NCI-H1048 (cell line): ENCODE results near the gene POU3F3.

Source experiments
- DNase-seq: peaks from one replicate; lab custom pipeline; 2025; lab: John Stamatoyannopoulos, UW

Gene POU3F3

DNA sequence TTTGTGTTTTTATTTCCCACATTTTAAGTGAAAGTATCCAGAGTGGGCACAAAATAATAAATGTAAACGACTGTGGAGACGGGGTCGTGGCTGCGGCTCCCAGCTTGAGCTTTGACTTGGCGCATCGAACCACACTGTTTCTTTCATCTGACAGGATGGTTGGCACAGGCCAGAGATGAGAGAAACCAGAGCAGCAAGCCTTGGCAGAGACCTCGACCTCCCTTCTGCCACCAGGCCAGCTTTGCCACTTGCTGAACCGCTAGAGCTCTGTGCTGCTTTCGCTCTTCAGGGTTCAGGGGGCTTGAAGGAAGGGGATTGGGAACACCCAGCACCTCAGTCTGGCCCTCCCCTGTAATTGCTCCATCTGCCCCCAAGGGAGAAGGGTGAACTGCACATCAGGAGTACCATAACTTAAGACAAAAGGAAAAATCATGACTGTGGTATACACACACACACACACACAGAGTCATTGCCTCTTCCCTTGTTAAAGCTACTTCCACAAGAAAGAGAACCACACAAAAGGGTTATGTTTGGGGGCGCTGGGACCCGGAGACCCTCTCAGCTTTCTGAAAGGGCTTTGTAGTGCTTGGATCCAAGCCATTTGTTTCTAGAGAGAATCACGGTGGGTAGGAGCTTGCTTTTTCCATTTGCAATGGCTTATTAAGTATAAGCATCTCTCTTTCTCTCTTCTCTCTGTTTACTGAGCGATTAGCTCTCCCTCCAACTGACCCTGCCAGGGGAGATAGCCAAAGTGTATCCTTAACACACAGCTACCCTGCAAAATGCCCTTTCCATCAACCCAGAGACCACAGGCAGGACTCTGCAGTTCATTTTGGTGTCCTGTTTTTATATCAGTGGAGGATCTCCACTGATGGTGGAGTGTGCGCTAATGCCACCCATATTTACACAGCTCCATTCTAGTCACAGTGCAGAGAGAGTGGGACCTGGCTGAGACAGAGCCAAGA lies 23.0 kb downstream of the POU3F3 start:
- DNase-seq, result no peak

DNA sequence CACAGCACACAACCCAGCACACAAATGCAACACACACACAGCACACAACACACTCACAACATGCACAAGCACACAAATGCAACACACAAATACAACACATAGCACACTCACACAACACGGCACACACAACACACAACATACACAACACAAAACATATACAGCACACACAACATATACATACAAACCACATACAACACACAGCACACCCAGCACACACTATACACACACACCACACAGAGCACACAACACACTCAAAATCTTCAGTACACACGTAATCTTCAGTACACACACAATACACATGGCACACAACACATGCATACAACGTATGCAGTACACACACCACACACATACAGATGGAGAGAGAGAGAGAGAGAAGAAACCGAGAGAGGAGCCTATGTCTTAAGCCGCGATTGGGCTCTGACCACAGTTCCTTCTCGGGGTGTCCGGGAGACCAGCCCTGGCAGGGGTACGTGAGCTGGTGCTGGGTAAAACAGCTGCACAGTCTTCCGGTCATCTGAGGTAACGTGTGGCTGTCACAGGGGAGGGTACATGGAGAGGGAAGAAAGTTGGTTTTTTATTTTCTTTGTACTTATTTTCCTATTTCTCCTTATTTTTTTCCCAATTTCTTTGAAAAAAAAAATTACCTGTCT lies 25.1 kb downstream of the POU3F3 start:
- no peak for DNase-seq

DNA sequence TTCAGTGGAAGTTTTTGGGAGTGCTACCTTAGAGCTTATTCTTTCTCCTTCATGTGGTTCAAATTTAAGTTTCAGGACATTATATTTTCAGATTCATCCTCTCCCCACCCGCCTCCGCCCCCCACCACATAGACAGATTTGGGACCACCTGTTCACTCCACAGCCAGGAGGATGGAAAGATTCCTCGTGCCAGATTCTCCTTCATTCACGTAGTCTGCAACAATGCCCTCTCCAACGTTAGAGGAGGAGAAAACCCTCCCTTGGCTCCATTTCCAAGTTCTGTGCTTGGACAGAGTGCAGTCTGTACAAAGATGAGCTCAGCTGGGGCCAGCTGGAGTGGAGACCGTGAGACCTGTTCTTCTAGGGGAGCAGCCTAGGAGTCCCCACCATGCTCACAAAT lies 26.2 kb downstream of the POU3F3 start:
- no peak for DNase-seq

DNA sequence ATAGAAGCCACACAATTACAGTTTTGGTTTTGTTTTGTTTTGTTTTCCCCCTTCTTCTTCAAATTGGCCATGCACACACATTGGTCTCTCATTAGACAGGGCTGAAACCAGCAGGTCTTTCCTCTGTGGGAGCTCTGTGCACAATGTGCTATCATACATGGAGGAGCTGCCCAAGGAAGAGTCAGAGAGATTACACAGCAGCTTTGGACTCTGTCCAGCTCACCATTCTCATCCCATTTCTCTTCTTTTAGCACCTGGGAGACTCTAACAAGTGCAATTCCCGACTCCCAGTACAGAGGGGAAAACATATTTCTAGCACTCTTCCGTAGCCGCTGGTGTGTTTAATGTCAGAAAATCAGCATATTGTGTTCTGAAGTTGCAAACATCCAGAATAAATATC lies 29.4 kb downstream of the POU3F3 start:
- no peak for DNase-seq

DNA sequence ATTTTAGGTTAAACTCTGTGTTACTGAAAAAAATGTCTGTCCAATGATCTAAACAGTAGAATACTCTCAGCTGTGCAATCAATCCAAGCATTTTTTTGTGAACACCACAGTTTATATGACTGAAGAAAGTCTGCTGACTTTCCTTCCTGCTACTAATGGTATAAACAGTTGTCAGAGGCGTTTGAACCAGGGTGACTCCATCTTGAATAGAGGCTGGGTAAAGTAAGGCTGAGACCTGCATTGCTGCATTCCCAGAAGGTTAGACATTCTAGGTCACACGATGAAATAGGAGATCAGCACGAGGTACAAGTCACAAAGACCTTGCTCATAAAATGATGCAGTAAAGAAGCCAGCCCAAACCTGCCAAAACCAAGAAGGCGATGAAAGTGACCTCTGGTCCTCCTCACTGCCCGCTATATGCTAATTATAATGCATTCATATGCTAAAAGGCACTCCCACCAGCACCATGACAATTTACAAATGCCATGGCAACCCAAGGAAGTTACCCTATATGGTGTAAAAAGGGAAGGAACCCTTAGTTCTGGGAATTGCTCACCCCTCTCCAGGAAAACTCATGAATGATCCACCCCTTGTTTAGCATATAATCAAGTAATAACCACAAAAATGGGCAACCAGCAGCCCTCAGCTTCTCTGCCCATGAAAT lies 31.3 kb downstream of the POU3F3 start:
- no peak for DNase-seq

DNA sequence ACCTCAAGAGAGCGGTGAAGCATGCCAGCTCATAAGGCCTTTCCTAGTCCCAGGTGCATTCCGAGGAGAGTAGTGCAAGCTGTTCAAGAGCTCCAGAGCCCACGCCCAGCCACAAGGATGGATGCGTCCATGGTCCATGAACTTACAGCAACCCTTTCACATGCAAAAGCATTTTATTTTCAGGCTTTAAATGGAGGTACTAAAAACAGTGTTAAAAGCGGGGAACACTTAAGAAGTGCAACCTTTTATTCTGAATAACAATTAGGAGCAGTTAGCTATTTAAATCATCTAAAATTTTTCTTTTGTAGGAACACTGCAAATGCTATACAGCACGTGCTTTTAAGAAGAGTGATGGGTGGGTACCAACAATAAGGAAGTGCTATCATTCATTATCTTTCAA lies 33.8 kb downstream of the POU3F3 start:
- DNase-seq, result no peak

DNA sequence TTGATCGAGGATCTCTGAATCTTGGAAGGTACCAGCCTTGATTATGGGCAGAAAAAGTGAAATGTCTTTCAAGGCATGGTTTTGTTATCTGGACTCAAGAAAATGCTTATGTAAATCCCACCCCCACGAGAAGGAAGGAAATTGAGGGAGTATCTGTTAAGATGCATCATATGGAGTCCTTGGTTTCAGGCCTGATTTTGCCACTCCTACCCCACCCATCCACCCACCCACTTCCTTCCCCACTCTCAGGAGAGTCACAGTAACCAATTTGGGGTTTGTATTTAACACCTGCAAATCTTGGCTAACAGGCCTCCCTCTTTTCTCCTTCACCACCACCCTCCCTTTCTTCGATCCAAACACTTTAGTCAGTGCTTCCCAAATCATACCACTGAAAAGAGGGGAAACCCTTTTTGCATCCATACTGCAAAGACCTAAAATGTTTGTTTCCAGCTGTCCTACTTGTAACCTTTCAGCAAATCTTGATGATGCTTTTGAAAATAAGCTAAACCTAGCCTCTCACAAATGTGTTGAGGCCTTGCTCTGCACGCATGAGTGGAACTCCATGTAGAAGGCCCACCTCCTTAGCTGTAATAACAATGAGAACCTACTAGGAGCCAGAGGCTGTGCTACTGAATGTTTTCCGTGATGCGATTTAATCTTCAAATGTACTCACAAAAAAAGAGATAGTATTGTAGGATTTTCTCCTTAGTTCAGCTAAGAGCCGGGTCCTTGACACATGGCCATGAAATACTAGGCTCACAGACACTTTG lies 34.8 kb downstream of the POU3F3 start:
- DNase-seq, result no peak

DNA sequence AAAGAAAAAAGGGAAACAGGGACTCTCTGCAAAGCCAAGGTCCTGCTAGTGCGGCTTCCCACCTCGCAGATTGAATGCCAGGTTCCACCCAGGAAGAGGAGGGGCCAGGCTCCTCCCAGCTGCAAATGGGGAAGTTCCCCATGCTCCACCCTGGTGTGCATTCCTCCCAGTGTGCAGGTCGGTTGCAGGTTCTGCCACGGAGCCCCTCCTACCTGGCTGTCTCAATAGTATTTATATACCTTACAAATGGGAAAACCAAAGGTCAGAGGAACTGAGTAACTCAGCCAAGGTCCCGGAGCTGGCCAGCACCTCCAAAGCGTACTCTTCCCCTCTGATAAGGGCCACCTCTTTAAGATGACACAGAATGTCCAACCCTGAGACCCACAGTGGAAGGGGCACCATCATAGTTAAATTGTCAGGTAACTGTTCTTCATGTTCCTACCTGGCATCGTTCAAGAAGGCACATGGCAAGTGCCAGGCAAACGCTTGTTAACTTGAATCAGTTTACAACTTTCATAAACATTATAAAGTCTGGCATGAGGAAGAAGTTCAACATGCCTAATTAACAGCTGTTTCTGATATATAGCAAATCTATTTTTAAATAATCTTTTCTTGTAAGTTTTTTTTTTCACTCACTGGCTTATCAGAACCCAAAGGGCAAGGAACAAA lies 35.5 kb downstream of the POU3F3 start:
- no peak for DNase-seq

DNA sequence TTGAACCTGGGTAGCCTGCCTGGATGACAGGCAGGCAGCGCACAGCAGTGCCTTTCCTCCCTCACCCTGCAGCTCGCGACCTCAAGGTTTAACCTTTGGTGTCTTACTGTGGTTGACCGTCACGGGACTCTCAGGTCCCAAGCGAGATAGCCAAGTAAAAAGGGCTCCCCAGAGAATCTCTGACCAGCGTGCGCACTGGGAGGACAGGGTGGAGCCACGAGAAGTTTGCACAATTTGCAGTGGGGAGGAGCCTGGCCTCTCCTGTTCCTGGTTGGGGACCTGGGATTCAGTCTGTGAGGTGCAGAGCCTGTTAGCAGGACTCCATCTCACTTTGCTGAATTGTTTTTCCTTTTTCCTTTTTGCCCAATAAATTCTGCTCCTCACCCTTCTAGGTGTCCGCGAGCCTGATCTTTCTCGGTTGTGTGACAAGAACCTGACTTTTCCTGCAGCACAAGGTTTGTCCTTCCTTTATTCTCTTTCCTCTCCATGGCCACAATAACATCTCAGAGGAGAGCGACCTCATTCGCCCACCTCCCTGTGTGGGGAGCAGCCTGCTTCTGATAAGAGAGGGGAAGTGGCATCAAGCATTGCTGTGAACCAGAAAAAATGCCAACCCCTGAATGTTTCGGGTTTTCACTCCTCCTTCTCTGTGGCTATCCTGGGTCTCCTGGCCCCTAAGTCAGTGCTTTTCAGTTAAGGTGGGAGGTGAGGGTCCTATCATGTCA lies 36.2 kb downstream of the POU3F3 start:
- DNase-seq, result no peak

DNA sequence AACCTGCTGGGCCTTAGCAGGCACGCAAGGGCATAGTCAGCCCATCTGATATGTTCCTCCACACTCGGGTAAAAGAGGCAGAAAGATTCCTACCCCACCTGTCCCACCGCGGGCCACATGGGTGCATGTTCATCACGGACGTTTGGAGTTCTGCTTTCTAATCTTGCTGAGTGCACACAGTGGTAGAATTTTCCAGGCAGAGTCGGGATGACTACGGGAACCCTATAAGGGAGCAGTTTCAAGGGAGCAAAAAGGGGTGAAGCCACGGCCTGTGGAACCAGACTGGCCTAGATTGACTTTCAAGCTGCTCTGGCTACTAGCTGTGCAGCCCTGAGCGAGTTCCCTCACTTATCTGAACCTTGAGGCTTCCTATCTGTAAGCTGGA lies 36.8 kb downstream of the POU3F3 start:
- DNase-seq, result no peak

DNA sequence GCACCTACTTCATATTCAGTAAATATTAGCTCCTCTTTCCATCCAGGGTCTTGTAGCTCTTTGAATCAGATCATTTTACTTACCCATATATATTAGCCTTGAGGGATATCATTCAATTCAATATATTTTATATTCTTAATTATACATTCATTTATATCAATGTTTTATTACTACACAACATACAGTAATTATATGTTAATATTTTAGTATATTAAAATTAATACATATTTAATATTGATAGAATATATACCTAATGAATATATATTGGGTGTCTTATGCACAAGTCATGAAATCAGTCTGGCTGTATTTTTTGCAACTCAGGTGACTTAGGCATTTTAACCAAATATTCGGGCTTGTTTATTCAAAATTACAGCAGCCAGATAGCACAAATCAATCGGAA lies 37.2 kb downstream of the POU3F3 start:
- no peak for DNase-seq

DNA sequence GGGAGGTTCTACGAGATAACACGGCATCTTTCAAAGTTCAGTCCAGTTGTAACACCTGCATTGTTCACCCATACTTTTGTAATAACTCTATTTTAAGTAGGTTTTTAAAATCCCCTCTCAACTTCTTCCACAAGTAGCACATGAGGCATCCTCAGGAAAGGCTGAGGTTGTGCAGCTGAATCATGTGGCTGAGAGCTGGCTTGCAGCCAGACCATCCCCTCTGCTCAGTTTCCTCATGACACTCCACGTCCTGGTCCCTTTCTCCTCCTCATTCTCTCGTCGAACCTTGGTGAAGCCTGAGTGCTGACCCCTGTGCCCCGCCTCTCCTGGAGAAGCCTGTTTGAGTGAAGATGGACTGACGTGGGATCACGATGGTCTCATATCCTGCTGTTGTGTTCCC lies 42.5 kb downstream of the POU3F3 start:
- DNase-seq, result no peak

DNA sequence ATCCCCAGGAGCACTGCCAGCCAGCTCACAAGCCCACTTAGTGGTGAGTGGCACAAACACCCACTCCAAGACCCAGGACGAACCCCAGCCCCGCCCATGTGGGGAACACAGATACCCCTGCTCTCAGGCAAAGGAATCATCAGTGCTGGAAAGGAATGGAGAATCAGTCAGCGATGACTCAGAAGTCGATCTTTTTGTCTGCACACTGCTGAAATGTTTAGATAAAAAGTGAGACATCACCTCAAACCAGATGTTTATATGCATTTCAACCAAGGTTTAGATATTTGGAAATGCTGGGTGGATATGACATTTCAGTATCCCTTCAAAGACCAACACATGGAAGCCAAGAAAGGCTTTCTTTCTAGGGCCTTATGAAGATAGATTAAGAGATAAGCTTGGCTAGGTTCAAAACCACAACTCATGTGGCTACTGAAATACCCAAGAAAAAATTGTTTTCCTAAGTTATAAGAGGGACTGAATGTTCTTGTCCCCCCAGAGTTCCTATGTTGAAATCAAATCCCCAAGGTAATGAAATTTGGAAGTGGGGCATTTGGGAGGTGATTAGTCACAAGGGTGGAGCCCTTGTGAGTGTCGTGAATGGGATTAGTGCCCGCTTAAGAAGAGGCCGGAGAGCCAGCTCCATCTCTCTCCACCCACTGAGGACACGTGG lies 43.7 kb downstream of the POU3F3 start:
- no peak for DNase-seq

DNA sequence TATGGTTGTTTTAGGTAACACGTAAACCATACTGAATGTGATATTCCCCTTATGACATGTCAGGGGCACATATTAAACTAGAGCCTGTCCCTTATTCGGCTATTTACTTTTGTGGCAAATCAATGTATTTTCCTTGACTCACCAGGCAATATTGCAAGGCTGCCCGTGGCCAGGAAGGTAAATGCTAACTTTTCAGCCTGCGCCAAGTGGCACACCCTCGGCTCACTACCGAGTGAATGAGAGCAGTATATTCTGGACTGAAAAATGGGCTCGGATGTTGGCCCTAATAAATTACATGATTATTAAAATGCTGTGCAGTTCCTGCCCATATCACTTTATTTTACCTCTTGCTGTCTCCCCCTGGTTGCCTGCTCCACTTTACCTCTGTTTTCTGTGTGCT lies 46.7 kb downstream of the POU3F3 start:
- DNase-seq, result no peak

DNA sequence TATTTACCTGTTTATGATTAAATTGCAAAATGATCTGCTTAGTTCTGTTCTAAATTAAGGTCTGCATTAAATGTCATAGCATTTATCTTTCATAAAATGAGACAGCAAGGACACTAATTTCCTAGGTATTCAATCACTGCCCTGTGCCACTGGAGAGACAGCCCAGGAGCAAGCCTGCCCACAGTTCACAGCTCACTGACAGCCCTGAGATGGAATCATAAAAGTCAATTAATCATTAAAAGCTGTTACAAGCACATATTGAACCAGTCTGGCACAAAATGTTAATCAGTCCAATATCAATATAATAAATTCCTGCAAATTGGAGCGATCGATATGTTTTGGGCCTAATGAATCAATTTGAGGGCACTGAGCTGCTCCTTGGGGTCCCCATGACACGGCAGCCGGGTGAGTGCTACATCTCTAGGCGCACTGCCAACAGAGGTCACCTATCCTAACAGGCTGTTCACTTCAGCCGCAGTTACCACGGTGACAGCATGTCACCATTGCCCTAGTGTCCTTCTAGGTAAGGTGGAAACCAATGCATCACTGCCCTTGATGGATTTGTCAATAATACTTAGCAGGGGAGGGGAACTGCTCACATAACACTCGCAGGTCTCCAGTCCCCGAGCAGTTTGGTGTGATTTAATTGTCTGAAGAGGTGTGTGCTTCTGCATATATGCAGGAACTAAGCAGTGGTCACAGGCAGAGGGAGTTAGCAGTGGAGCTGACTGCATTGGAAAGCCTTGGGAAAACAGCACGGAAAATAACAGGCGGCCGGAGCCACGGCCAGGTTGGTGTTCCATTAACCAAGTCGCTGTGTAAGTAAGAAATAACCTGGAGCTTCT lies 47.3 kb downstream of the POU3F3 start:
- DNase-seq, result no peak

DNA sequence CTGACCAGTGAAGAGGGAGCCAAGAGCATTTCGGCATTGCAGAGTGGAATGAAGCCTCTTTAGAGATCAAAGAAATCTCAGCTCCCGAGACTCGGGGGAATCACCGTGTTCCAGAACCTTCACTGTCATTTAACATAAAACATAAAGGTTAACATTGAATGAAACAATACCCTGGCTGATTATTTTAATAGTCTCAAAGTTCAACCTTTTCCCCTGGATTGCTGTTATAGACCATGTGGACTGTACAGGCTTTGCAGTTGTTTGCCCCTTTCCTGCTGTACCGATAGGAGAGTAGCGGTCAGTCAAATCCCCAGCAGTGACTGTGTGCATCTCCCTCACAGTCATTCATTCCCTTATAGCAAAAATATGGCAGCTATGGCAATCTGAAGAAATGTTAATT lies 48.4 kb downstream of the POU3F3 start:
- no peak for DNase-seq
